H1 (cell line): Measurements from ENCODE around the gene BMPR1A. TPM values are rescaled to one million over a fixed set of nuclear protein-coding genes. Genes with fewer than 3 reads are reported as not detected.

Source experiments
- ASH2L ChIP-seq: fragments of 200-600, 300-600 bp; sonication (generic); IDR thresholded peaks from one replicate; pipeline ENCODE4 v1.7.1; 2017; ENCODE audit warnings: low read length
- CHD7 ChIP-seq: fragments of 300-600 bp; sonication (generic); IDR thresholded peaks from 2 replicates; pipeline ENCODE4 v1.7.1; 2012; ENCODE audit warnings: low read length, moderate library complexity, mild to moderate bottlenecking, inconsistent platforms; ENCODE audit not compliant: insufficient replicate concordance
- CTCF ChIP-seq, 3 experiments: IDR thresholded peaks; 1 replicate in 2 of 3; 2 replicates in 1 of 3; pipeline versions ENCODE4 v1.5.1 to v1.6.1; 2011; ENCODE audit warnings: low read length in 3 of 3, mild to moderate bottlenecking in 3 of 3, inconsistent platforms in 2 of 3, low read depth in 1 of 3, moderate library complexity in 1 of 3; ENCODE audit not compliant: insufficient read depth in 1 of 3; ENCODE audit errors: control extremely low read depth in 1 of 3
- RAD21 ChIP-seq, 2 experiments: IDR thresholded peaks in 1 of 2; conservative IDR thresholded peaks in 1 of 2; 2 replicates each; pipeline ENCODE4 v1.6.1; 2011; ENCODE audit warnings: low read depth in 2 of 2, low read length in 2 of 2, improper control_type of control experiment in 1 of 2, inconsistent platforms in 1 of 2, mild to moderate bottlenecking in 1 of 2, moderate library complexity in 1 of 2
- SIRT6 ChIP-seq: IDR thresholded peaks from one replicate; pipeline ENCODE4 v1.7.1; 2012; ENCODE audit warnings: low read length, inconsistent platforms
- TBP ChIP-seq: IDR thresholded peaks from 2 replicates; pipeline ENCODE4 v1.6.1; 2011; ENCODE audit warnings: low read depth, low read length, improper control_type of control experiment
- polyA plus RNA-seq, 7 experiments: library from polyadenylated mRNA; depleted of rRNA in 3 of 7; stranded (reverse) in 5 of 7; unstranded in 2 of 7; fragments of >200 nt in 5 of 7; fragments of 200-250 nt in 2 of 7; gene quantifications; 1 replicate in 5 of 7; 2 replicates in 1 of 7; 4 replicates in 1 of 7; pipeline versions ENCODE4 v1.2.1 to v1.2.3, GENCODE V29; 2011 to 2013; ENCODE audit warnings: missing spikeins in 2 of 7, mixed read lengths in 2 of 7
- total RNA-seq: library from RNA; stranded (reverse); fragmentation: NEBNext Ultra II Directional; extraction: Animal tissue kit (Norgen Biotek cat#: 25700); gene quantifications from 2 replicates; pipeline ENCODE4 v1.2.1, GENCODE V29; 2021

BMPR1A gene
- total and polyA plus RNA-seq, 2 of the 8 experiments (the other 6 are each of a cell fraction or from before 2014, with no cell fraction given) = 34.4 to 129 TPM

- no peak for TF ChIP-seq CHD7
- no peak for TF ChIP-seq TBP
- no peak for TF ChIP-seq RAD21 (IDR thresholded peaks at IDR 0.05 in 1 of 2, conservative IDR thresholded peaks at IDR 0.05 in 1 of 2; ENCODE audit: low read depth in 2 of 2, low read length in 2 of 2)
- no peak for TF ChIP-seq CTCF (IDR thresholded peaks at IDR 0.05; ENCODE audit: control extremely low read depth in 1 of 3, insufficient read depth in 1 of 3, low read depth in 1 of 3, low read length in 3 of 3)
- no peak for TF ChIP-seq SIRT6
- TF ChIP-seq ASH2L = no peak
- TF ChIP-seq, all 59 proteins: peak for 0
Measured at GRCh38 chr10:86802473-86803108, 46.2 kb downstream of the BMPR1A start (continued).
